Nephron progenitor cell (in vitro differentiated cells): ENCODE data around the gene EFCC1.

Source experiments
- DNase-seq: peaks from one replicate; pipeline ENCODE4 v3.0.0; 2021
- H3K27ac Mint-ChIP-seq: 2 replicates; pipeline ENCODE4 v1.8.0; 2021; ENCODE audit warnings: mild to moderate bottlenecking, moderate library complexity, mixed read lengths
- H3K27me3 Mint-ChIP-seq: 2 replicates; pipeline ENCODE4 v1.8.0; 2021; ENCODE audit warnings: mild to moderate bottlenecking, low read depth, mixed read lengths; ENCODE audit not compliant: poor library complexity
- H3K36me3 Mint-ChIP-seq: 2 replicates; pipeline ENCODE4 v1.8.0; 2021; ENCODE audit warnings: low read depth, mixed read lengths
- H3K4me1 Mint-ChIP-seq: 2 replicates; pipeline ENCODE4 v1.8.0; 2021; ENCODE audit warnings: mixed read lengths
- H3K4me3 Mint-ChIP-seq: 2 replicates; pipeline ENCODE4 v1.8.0; 2021; ENCODE audit warnings: mild to moderate bottlenecking, moderate library complexity, mixed read lengths
- H3K9me3 Mint-ChIP-seq: 2 replicates; pipeline ENCODE4 v1.8.0; 2021; ENCODE audit warnings: mild to moderate bottlenecking, moderate library complexity, mixed read lengths
- CTCF ChIP-seq: fragments of 200-600 bp; sonication (generic); IDR thresholded peaks from 2 replicates; pipeline ENCODE4 v1.5.0; 2021; ENCODE audit warnings: antibody characterized with exemption

The EFCC1 gene

GRCh38 chr3:128969993-128970739 is 30.9 kb upstream of the EFCC1 start:
- Mint-ChIP-seq H3K4me3 (no peak overlapping the region), H3K27ac (no peak overlapping the region), H3K4me1 (peaks cover 5% of the 10 kb centered on the region), H3K27me3 (peaks cover 14% of the 10 kb centered on the region), H3K36me3 (no peaks in the 10 kb centered on the region), H3K9me3 (no peaks in the 10 kb centered on the region)
- peak; percentile 94 for TF ChIP-seq CTCF
- peak; percentile 70 for DNase-seq

- TF ChIP-seq CTCF: no peak
- no peaks in the 10 kb centered on the region for H3K9me3 Mint-ChIP-seq
- peaks cover 13% of the 10 kb centered on the region for H3K27me3 Mint-ChIP-seq
- H3K4me1 Mint-ChIP-seq: peaks cover 5% of the 10 kb centered on the region
- no peaks in the 10 kb centered on the region for H3K36me3 Mint-ChIP-seq
- no peak overlapping the region for H3K4me3 Mint-ChIP-seq
- DNase-seq: no peak
- H3K27ac Mint-ChIP-seq: no peak overlapping the region
Observed at GRCh38 chr3:128970740-128971047, 30.4 kb upstream of the EFCC1 start.

- no peak for TF ChIP-seq CTCF
- H3K27ac Mint-ChIP-seq: no peak overlapping the region
- H3K4me3 Mint-ChIP-seq: no peak overlapping the region
- no peaks in the 10 kb centered on the region for H3K36me3 Mint-ChIP-seq
- no peaks in the 10 kb centered on the region for H3K9me3 Mint-ChIP-seq
- no peak for DNase-seq
- peaks cover 5% of the 10 kb centered on the region for H3K4me1 Mint-ChIP-seq
- peaks cover 18% of the 10 kb centered on the region for H3K27me3 Mint-ChIP-seq
Observed at GRCh38 chr3:128971421-128972100, 29.5 kb upstream of the EFCC1 start.

- TF ChIP-seq CTCF: no peak
- no peak for DNase-seq
- Mint-ChIP-seq H3K27me3 (peaks cover 17% of the 10 kb centered on the region), H3K4me3 (no peak overlapping the region), H3K36me3 (no peaks in the 10 kb centered on the region), H3K27ac (peak overlapping the region; percentile 3), H3K4me1 (peaks cover 5% of the 10 kb centered on the region), H3K9me3 (no peaks in the 10 kb centered on the region)
Observed at GRCh38 chr3:128973988-128974564, 27.0 kb upstream of the EFCC1 start.

GRCh38 chr3:128975276-128975675 is 25.8 kb upstream of the EFCC1 start:
- no peak for TF ChIP-seq CTCF
- Mint-ChIP-seq H3K36me3 (no peaks in the 10 kb centered on the region), H3K27me3 (peaks cover 22% of the 10 kb centered on the region), H3K4me1 (peaks cover 5% of the 10 kb centered on the region), H3K9me3 (peaks cover under 1% of the 10 kb centered on the region), H3K27ac (no peak overlapping the region), H3K4me3 (no peak overlapping the region)
- no peak for DNase-seq
